Measurements from ENCODE around the gene RTL10. TPM values are rescaled to one million over a fixed set of nuclear protein-coding genes. Genes with fewer than 3 reads are reported as not detected.

The RTL10 gene
- total and polyA plus RNA-seq, 2 of the 4 experiments (the other 2 are of a cell fraction), result 8.6 to 12.1 TPM

DNA sequence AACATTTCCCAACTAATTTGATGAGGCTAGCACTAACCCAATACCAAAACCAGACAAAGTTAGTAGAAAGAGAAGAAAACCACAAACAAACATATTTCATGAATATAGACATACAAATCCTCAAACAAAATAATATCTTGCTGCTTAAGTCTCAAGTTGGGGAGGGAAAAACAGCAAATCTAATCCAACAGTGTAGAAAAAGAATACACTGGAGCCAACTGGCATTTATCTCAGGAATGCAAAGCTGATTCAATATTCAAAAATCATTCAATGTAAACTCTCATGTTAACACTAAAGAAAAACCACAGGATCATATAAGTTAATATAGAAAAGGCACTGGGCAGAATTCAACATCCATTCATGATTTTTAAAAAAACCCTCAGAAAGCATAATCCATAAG is 18.2 kb downstream of the RTL10 start:
- H2BK20ac ChIP-seq (ENCODE audit: low read depth, low read length), result no peak overlapping the region
- intact Hi-C loops (cut with micrococcal nuclease) (no loop called here), in situ Hi-C loops (cut with MboI; ENCODE audit: low sequenced_read_pairs) (no loop called here), dilution Hi-C loops (cut with HindIII; ENCODE audit: low sequenced_read_pairs, unreplicated experiment) (no loop called here)
- H3K14ac ChIP-seq (replicated peaks; ENCODE audit: low read depth, low read length), result no peak overlapping the region
- H3K56ac ChIP-seq (ENCODE audit: extremely low read depth, insufficient read depth, low read length), result no peak overlapping the region
- TF ChIP-seq POLR2A (IDR thresholded peaks at IDR 0.05; ENCODE audit: low read depth, low read length) (no peak), RFX5 (IDR thresholded peaks at IDR 0.05; ENCODE audit: low read depth, low read length) (no peak), MAFK (IDR thresholded peaks at IDR 0.05; ENCODE audit: low read depth, low read length) (no peak), SMC3 (IDR thresholded peaks at IDR 0.05; ENCODE audit: low read depth, low read length) (no peak), NFE2L2 (IDR thresholded peaks at IDR 0.05; ENCODE audit: low read depth, low read length) (no peak), BHLHE40 (IDR thresholded peaks at IDR 0.05; ENCODE audit: low read depth, low read length) (no peak), MAZ (IDR thresholded peaks at IDR 0.05; ENCODE audit: borderline replicate concordance, low read depth, low read length) (no peak), RAD21 (IDR thresholded peaks at IDR 0.05; ENCODE audit: low read length) (no peak), RCOR1 (IDR thresholded peaks at IDR 0.05; ENCODE audit: insufficient replicate concordance, low read length) (no peak), MXI1 (IDR thresholded peaks at IDR 0.05; ENCODE audit: borderline replicate concordance, low read depth, low read length) (no peak), FOS (IDR thresholded peaks at IDR 0.05; ENCODE audit: low read depth, low read length) (no peak), CEBPB (IDR thresholded peaks at IDR 0.05; ENCODE audit: low read depth, low read length) (no peak), CHD1 (IDR thresholded peaks at IDR 0.05; ENCODE audit: low read depth, low read length) (no peak)
- TF ChIP-seq, protein P1, sequence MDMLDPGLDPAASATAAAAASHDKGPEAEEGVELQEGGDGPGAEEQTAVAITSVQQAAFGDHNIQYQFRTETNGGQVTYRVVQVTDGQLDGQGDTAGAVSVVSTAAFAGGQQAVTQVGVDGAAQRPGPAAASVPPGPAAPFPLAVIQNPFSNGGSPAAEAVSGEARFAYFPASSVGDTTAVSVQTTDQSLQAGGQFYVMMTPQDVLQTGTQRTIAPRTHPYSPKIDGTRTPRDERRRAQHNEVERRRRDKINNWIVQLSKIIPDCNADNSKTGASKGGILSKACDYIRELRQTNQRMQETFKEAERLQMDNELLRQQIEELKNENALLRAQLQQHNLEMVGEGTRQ (IDR thresholded peaks at IDR 0.05; ENCODE audit: low read depth, low read length), result no peak
- TF ChIP-seq, protein P2, sequence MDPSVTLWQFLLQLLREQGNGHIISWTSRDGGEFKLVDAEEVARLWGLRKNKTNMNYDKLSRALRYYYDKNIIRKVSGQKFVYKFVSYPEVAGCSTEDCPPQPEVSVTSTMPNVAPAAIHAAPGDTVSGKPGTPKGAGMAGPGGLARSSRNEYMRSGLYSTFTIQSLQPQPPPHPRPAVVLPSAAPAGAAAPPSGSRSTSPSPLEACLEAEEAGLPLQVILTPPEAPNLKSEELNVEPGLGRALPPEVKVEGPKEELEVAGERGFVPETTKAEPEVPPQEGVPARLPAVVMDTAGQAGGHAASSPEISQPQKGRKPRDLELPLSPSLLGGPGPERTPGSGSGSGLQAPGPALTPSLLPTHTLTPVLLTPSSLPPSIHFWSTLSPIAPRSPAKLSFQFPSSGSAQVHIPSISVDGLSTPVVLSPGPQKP (IDR thresholded peaks at IDR 0.05; ENCODE audit: borderline replicate concordance, low read depth, low read length), result no peak
- TF ChIP-seq, protein P3, sequence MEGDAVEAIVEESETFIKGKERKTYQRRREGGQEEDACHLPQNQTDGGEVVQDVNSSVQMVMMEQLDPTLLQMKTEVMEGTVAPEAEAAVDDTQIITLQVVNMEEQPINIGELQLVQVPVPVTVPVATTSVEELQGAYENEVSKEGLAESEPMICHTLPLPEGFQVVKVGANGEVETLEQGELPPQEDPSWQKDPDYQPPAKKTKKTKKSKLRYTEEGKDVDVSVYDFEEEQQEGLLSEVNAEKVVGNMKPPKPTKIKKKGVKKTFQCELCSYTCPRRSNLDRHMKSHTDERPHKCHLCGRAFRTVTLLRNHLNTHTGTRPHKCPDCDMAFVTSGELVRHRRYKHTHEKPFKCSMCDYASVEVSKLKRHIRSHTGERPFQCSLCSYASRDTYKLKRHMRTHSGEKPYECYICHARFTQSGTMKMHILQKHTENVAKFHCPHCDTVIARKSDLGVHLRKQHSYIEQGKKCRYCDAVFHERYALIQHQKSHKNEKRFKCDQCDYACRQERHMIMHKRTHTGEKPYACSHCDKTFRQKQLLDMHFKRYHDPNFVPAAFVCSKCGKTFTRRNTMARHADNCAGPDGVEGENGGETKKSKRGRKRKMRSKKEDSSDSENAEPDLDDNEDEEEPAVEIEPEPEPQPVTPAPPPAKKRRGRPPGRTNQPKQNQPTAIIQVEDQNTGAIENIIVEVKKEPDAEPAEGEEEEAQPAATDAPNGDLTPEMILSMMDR (conservative IDR thresholded peaks at IDR 0.05; ENCODE audit: low read depth, low read length), result no peak
- ChIA-PET POLR2A (ENCODE audit: unreplicated experiment) (no interaction called here), CTCF (interaction anchor here (1.0 kb wide), 1 partner anchor 74 kb away, joined by 3 read pairs; no protein-coding TSS in a partner anchor)
- H2AK9ac ChIP-seq (replicated peaks; ENCODE audit: low read depth, low read length, poor library complexity), result no peak overlapping the region
- no peak overlapping the region for H4K91ac ChIP-seq (ENCODE audit: insufficient read depth, low read depth, low read length)
- BruUV-seq (replicated peaks), result no TSS peak
- no peaks in the 10 kb centered on the region for H3K27me3 ChIP-seq (ENCODE audit: control insufficient read depth, insufficient read depth, low read length)
- no peaks in the 10 kb centered on the region for H3K36me3 ChIP-seq (ENCODE audit: control insufficient read depth, insufficient read depth, low read length)
- H4K5ac ChIP-seq (ENCODE audit: low read depth, low read length), result no peak overlapping the region
- peaks cover 2% of the 10 kb centered on the region for H3K4me1 ChIP-seq (ENCODE audit: control insufficient read depth, insufficient read depth, low read length)
- no peaks in the 10 kb centered on the region for H3K9me3 ChIP-seq (ENCODE audit: control insufficient read depth, insufficient read depth, low read length)
- H2AK5ac ChIP-seq (ENCODE audit: low read depth, low read length), result no peak overlapping the region
- H4K20me1 ChIP-seq (ENCODE audit: insufficient read depth, low read length), result no peaks in the 10 kb centered on the region
- peaks cover 0 to 17% of the 10 kb centered on the region in 2 experiments; a peak in 3 of 4 replicates for H3K79me1 ChIP-seq (ENCODE audit: low read depth in 1 of 2, low read length in 2 of 2)
- ATAC-seq (ENCODE audit: low read depth) (peak; percentile 59; the same call in 1 of the 2 replicates), DNase-seq (no peak)
- H3K27ac ChIP-seq (ENCODE audit: insufficient read depth, low read length), result no peak overlapping the region
- peaks cover 4% of the 10 kb centered on the region for H3K9me1 ChIP-seq (ENCODE audit: insufficient read depth, low read length)
- H4K8ac ChIP-seq (ENCODE audit: low read depth in 2 of 2, low read length in 2 of 2), result no peak overlapping the region
- no peak overlapping the region for H2BK120ac ChIP-seq (ENCODE audit: low read depth, low read length)
- H3K9ac ChIP-seq (ENCODE audit: low read depth, low read length), result no peak overlapping the region
- H2AFZ ChIP-seq (replicated peaks; ENCODE audit: low read length, poor library complexity), result no peak overlapping the region
- H3K4ac ChIP-seq (ENCODE audit: low read depth, low read length), result no peak overlapping the region
- H3K23ac ChIP-seq (ENCODE audit: low read depth, low read length), result no peak overlapping the region
- H3K4me2 ChIP-seq (ENCODE audit: low read depth, low read length), result no peak overlapping the region
- no peak overlapping the region for H3K18ac ChIP-seq (ENCODE audit: low read depth, low read length)
- no peak overlapping the region for H2BK5ac ChIP-seq (ENCODE audit: low read depth, low read length, poor library complexity, severe bottlenecking)
- H2BK15ac ChIP-seq (ENCODE audit: low read depth, low read length), result no peak overlapping the region
- no peak overlapping the region for H3K4me3 ChIP-seq (ENCODE audit: insufficient read depth, low read depth, low read length)
